Pancreas (tissue), 10 donors: Measurements from ENCODE around the gene PLCD4. TPM values are rescaled to one million over a fixed set of nuclear protein-coding genes. Genes with fewer than 3 reads are reported as not detected.

ENCODE experiments used
- ATAC-seq, 4 donors: fragments of 200-7000 bp; cut with Tn5 transposase; one replicate each; pipeline versions ENCODE4 v1.8.0 to v1.9.1; 2020; ENCODE audit warnings: mild to moderate bottlenecking in 4 of 4, moderate library complexity in 4 of 4
- DNase-seq, 6 donors: peaks; one replicate each; pipeline ENCODE4 v3.0.0-alpha.2; 2020
- FAIRE-seq: peaks from 2 replicates; lab custom pipeline; 2012; peaks lifted over from hg19 to GRCh38; lab: Jason Lieb, UNC
- H3K27ac ChIP-seq, 4 donors: fragments of 200-600 bp; sonication (generic); 1 replicate in 3 of 4; 2 replicates in 1 of 4; pipeline versions ENCODE4 v1.5.0 to v1.8.0; 2020
- H3K27me3 ChIP-seq, 4 donors: fragments of 200-600 bp; one replicate each; pipeline ENCODE4 v1.8.0; 2021
- H3K36me3 ChIP-seq, 3 donors: fragments of 200-600 bp; sonication (generic) in 1 of 3; one replicate each; pipeline versions ENCODE4 v1.5.0 to v1.8.0; 2020 to 2021
- H3K4me1 ChIP-seq, 3 donors: fragments of 200-600 bp; one replicate each; pipeline ENCODE4 v1.8.0; 2021
- H3K4me3 ChIP-seq, 4 donors: fragments of 200-600 bp; sonication (generic) in 2 of 4; one replicate each; pipeline versions ENCODE4 v1.5.0 to v1.8.0; 2020 to 2021
- H3K9me3 ChIP-seq, 4 donors: fragments of 200-600 bp; one replicate each; pipeline ENCODE4 v1.8.0; 2021
- WGBS, 2 donors: extraction: QIAGEN DNeasy Blood & Tissue Kit; methylation state at CpG; one replicate each; pipeline ENCODE4 v1.1.7; 2013; 5-methylcytosine and 5-hydroxymethylcytosine counted together
- intact Hi-C, 3 donors: fragments of 100-400 bp; cut with DNase I; formaldehyde crosslinking; loops; one replicate each; pipeline versions ENCODE4 v1.11.1 to v1.14.2; 2022
- polyA plus RNA-seq, 2 donors: library from polyadenylated mRNA; stranded (reverse); fragments of 200-250 nt; gene quantifications; one replicate each; pipeline ENCODE4 v1.2.3, GENCODE V29; 2013
- total RNA-seq, 6 donors: library from RNA; stranded (reverse); fragmentation: NEBNext Ultra II Directional in 4 of 6; extraction: Animal tissue kit (Norgen Biotek cat#: 25700) in 4 of 6; gene quantifications; one replicate each; pipeline versions ENCODE4 v1.2.1 to v1.2.4, GENCODE V29; 2021 to 2023
- TF ChIP-seq, protein P1 (sequence below), 4 donors: fragments of 200-600 bp; sonication (generic) in 3 of 4; IDR thresholded peaks; one replicate each; pipeline versions ENCODE4 v1.5.0 to v1.8.0; 2021; ENCODE audit warnings: antibody characterized with exemption in 4 of 4
- donor health status: healthy with polysubstance abuse.
- donor health status: DM: no; HTN: no; CAD: no; lungs with moderate emphysema.
- donor health status: DM: no; HTN: no; CAD: no.
- donor health status: control.
- donor health status: control.
- donor health status: Bipolar disorder and iron deficiency.
- donor health status: DM: yes; HTN: yes; CAD: no.
- donor health status: DM: no; HTN: no; CAD: no.
- donor health status: DM: no; HTN: no; CAD: no.
- donor health status: DM: yes; HTN: yes; CAD: no.

The PLCD4 gene
- total and polyA plus RNA-seq, 8 donors, result 0.19 to 1.1 (median 0.34) TPM; not detected in 1

DNA sequence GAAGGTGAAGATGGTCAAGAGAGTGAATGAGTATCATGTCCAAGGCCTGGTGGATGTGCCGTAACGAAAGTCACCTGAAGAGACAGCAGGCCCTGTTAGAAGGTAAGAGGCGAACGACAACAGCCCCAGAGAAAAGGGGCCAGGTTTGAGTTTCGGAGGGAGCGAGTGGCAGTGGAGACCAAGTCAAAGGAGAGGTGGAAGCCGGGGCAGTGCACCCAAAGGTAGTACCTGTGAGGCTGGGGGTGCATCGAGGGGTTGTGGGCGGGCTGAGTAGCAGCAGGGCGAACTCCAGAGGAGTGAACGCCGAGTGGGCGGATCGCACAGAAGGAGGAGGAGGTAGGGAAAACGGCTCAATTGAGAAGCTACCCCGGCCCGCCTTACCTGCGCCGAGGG is 39.9 kb upstream of the PLCD4 start:
- WGBS, 2 donors, result 0% methylated on average over 19 of the region's 19 CpGs
- no peaks in the 10 kb centered on the region for H3K9me3 ChIP-seq
- intact Hi-C loops, result no loop called here
- no peak for FAIRE-seq
- peaks cover 0 to 29% (median 18%) of the 10 kb centered on the region in 3 donors for H3K4me1 ChIP-seq
- H3K36me3 ChIP-seq, result no peaks in the 10 kb centered on the region
- DNase-seq, result no peak
- peak overlapping the region; percentile 73 to 89 (median 78) for H3K4me3 ChIP-seq
- ATAC-seq, result peak; percentile 46 to 64 (median 58)
- peak overlapping the region; percentile 75 to 92 (median 83) for H3K27ac ChIP-seq
- TF ChIP-seq, protein P1, sequence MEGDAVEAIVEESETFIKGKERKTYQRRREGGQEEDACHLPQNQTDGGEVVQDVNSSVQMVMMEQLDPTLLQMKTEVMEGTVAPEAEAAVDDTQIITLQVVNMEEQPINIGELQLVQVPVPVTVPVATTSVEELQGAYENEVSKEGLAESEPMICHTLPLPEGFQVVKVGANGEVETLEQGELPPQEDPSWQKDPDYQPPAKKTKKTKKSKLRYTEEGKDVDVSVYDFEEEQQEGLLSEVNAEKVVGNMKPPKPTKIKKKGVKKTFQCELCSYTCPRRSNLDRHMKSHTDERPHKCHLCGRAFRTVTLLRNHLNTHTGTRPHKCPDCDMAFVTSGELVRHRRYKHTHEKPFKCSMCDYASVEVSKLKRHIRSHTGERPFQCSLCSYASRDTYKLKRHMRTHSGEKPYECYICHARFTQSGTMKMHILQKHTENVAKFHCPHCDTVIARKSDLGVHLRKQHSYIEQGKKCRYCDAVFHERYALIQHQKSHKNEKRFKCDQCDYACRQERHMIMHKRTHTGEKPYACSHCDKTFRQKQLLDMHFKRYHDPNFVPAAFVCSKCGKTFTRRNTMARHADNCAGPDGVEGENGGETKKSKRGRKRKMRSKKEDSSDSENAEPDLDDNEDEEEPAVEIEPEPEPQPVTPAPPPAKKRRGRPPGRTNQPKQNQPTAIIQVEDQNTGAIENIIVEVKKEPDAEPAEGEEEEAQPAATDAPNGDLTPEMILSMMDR (IDR thresholded peaks at IDR 0.05), result no peak
- no peaks in the 10 kb centered on the region for H3K27me3 ChIP-seq

GRCh38 chr2:218568190-218569037 is 39.3 kb upstream of the PLCD4 start, which contains the start of the genes CNOT9 and USP37:
Gene CNOT9, plus strand, starts transcription at chr2:218568839. Its CDS starts 116 bp downstream, at chr2:218568955.
Gene USP37, minus strand, starts transcription at chr2:218568351. Its CDS starts 9,698 bp downstream, at chr2:218558653.
- FAIRE-seq (no peak), ATAC-seq (peak; percentile 94 to 98 (median 96)), DNase-seq (peak; percentile 99 to 100 (median 100))
- Histone ChIP-seq H3K4me3 (peak within 1 kb of the TSS; percentile 73 to 89 (median 78)), H3K27me3 (no peaks in the 10 kb centered on the region), H3K27ac (peak within 1 kb of the TSS; percentile 75 to 92 (median 83)), H3K9me3 (no peaks in the 10 kb centered on the region), H3K4me1 (peaks cover 0 to 29% (median 18%) of the 10 kb centered on the region in 3 donors), H3K36me3 (no peaks in the 10 kb centered on the region)
- TF ChIP-seq, protein P1 (IDR thresholded peaks at IDR 0.05), result no peak
- intact Hi-C loops, result no loop called here
- 0 to 1% methylated on average over 63 to 77 of the region's 77 CpGs for WGBS, 2 donors

DNA sequence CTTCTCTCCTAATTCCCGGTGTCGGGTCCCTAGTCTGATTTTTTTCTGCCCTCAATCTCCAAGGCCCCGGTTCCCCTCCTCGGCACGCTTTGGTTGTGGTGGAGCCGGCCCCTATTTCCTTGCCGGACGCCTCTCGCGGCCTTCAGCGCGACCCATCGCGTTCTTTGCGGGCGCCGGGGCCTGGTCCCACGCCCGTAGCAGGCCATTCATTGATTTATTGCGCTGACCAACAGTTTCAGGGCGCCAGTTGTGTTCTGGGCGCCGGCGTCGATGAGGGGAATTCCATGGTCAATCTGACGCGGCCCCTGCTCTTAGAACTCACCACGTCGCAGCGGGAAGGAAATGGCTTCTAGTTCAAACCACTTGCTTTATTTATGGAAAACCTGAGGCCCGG is 38.7 kb upstream of the PLCD4 start:
- Histone ChIP-seq H3K27me3 (no peaks in the 10 kb centered on the region), H3K27ac (peak overlapping the region; percentile 62 to 92 (median 76)), H3K36me3 (no peaks in the 10 kb centered on the region), H3K4me3 (peak overlapping the region; percentile 68 to 82 (median 74)), H3K9me3 (no peaks in the 10 kb centered on the region), H3K4me1 (peaks cover 0 to 29% (median 18%) of the 10 kb centered on the region in 3 donors)
- WGBS, 2 donors, result 0% methylated on average over 31 of the region's 31 CpGs
- TF ChIP-seq, protein P1 (IDR thresholded peaks at IDR 0.05), result no peak
- DNase-seq (peak in 5 of 6 donors; percentile 39 to 70 (median 47)), ATAC-seq (peak; percentile 14 to 48 (median 39)), FAIRE-seq (no peak)
- intact Hi-C loops, result no loop called here

GRCh38 chr2:218569661-218570500 is 37.8 kb upstream of the PLCD4 start:
- TF ChIP-seq, protein P1 (IDR thresholded peaks at IDR 0.05), result no peak
- FAIRE-seq, result no peak
- peak in 1 of 6 donors; percentile 20 for DNase-seq
- 5 to 6% methylated on average over 10 of the region's 10 CpGs for WGBS, 2 donors
- no peaks in the 10 kb centered on the region for H3K36me3 ChIP-seq
- intact Hi-C loops, result no loop called here
- peak overlapping the region; percentile 68 to 82 (median 74) for H3K4me3 ChIP-seq
- H3K27ac ChIP-seq, result peak overlapping the region in 3 of 4 donors; percentile 62 to 92 (median 89)
- no peaks in the 10 kb centered on the region for H3K9me3 ChIP-seq
- ATAC-seq, result no peak
- no peaks in the 10 kb centered on the region for H3K27me3 ChIP-seq
- H3K4me1 ChIP-seq, result peaks cover 0 to 34% (median 18%) of the 10 kb centered on the region in 3 donors
